Suprapubic skin (tissue), 4 donors: ENCODE results near the gene GPR137B.

Experiments
- EP300 ChIP-seq: sonication (generic); formaldehyde crosslinking; IDR thresholded peaks from one replicate; pipeline ENCODE4 v1.6.1; 2017; ENCODE audit warnings: antibody characterized with exemption
- POLR2A ChIP-seq, 2 donors: fragments of 450-650 bp; IDR thresholded peaks; one replicate each; pipeline ENCODE4 v1.6.1; 2017; ENCODE audit warnings: antibody characterized with exemption in 2 of 2, mild to moderate bottlenecking in 2 of 2, moderate library complexity in 2 of 2
- POLR2AphosphoS5 ChIP-seq, 3 donors: sonication (generic); formaldehyde crosslinking; IDR thresholded peaks; one replicate each; pipeline ENCODE4 v1.6.1; 2017; ENCODE audit warnings: antibody characterized with exemption in 3 of 3
- TF ChIP-seq, protein P1 (sequence below), 2 donors: fragments of 200-600 bp in 1 of 2; fragments of 450-650 bp in 1 of 2; sonication (generic) in 1 of 2; IDR thresholded peaks; one replicate each; pipeline ENCODE4 v1.5.1; 2016 to 2019; ENCODE audit warnings: antibody characterized with exemption in 2 of 2, mild to moderate bottlenecking in 1 of 2, moderate library complexity in 1 of 2

DNA sequence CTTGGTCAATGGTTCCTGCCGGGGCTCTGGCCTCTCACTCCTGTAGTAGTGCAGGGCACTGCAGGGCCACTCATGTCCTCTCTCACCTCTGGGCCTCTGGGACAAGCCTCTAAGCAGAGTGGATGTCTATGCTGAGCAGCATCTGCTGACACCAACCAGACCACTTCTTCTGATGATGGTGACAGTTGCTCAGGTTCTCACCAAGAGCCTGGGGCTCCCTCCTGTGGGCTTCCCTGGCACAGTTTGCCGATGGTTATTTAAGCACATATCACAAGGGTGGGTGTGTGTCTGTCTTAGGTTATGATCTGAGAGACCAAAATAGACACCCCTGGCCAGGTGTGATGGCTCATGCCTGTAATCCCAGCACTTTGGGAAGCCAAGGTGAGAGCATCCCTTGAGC lies 17.4 kb upstream of the GPR137B start:
- TF ChIP-seq, protein P1, sequence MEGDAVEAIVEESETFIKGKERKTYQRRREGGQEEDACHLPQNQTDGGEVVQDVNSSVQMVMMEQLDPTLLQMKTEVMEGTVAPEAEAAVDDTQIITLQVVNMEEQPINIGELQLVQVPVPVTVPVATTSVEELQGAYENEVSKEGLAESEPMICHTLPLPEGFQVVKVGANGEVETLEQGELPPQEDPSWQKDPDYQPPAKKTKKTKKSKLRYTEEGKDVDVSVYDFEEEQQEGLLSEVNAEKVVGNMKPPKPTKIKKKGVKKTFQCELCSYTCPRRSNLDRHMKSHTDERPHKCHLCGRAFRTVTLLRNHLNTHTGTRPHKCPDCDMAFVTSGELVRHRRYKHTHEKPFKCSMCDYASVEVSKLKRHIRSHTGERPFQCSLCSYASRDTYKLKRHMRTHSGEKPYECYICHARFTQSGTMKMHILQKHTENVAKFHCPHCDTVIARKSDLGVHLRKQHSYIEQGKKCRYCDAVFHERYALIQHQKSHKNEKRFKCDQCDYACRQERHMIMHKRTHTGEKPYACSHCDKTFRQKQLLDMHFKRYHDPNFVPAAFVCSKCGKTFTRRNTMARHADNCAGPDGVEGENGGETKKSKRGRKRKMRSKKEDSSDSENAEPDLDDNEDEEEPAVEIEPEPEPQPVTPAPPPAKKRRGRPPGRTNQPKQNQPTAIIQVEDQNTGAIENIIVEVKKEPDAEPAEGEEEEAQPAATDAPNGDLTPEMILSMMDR (IDR thresholded peaks at IDR 0.05) = no peak
- no peak for TF ChIP-seq POLR2A (IDR thresholded peaks at IDR 0.05)
- no peak for TF ChIP-seq POLR2AphosphoS5 (IDR thresholded peaks at IDR 0.05)
- no peak for TF ChIP-seq EP300
